Thyroid gland (tissue), 4 donors: ENCODE measurements around the gene HNF1B. TPM values are rescaled to one million over a fixed set of nuclear protein-coding genes. Genes with fewer than 3 reads are reported as not detected.

Experiments
- DNase-seq, 2 donors: peaks; one replicate each; pipeline ENCODE4 v3.0.0-alpha.2; 2019
- H3K27ac ChIP-seq, 3 donors: fragments of 200-600 bp; sonication (generic); 1 replicate in 2 of 3; 2 replicates in 1 of 3; pipeline ENCODE4 v1.5.1; 2016 to 2019; ENCODE audit warnings: mild to moderate bottlenecking in 1 of 3, moderate library complexity in 1 of 3
- H3K27me3 ChIP-seq: fragments of 200-600 bp; sonication (generic); one replicate; pipeline ENCODE4 v1.5.1; 2019
- H3K36me3 ChIP-seq, 2 donors: fragments of 200-600 bp; sonication (generic); one replicate each; pipeline ENCODE4 v1.5.1; 2016 to 2019
- H3K4me1 ChIP-seq, 2 donors: fragments of 200-600 bp; sonication (generic); one replicate each; pipeline ENCODE4 v1.5.1; 2017 to 2019
- H3K4me3 ChIP-seq, 3 donors: fragments of 200-600 bp; sonication (generic); replicated peaks in 1 of 3; 1 replicate in 2 of 3; 2 replicates in 1 of 3; pipeline ENCODE4 v1.5.1; 2016; ENCODE audit warnings: mild to moderate bottlenecking in 1 of 3
- H3K9me3 ChIP-seq: fragments of 200-600 bp; sonication (generic); one replicate; pipeline ENCODE4 v1.5.1; 2017
- POLR2A ChIP-seq, 2 donors: fragments of 450-650 bp; IDR thresholded peaks; one replicate each; pipeline ENCODE4 v1.6.1; 2017; ENCODE audit warnings: antibody characterized with exemption in 2 of 2, mild to moderate bottlenecking in 2 of 2, moderate library complexity in 1 of 2
- WGBS, 2 donors: methylation state at CpG; one replicate each; pipeline ENCODE4 v1.1.5; 2017; 5-methylcytosine and 5-hydroxymethylcytosine counted together
- intact Hi-C: fragments of 100-400 bp; cut with DNase I; formaldehyde crosslinking; loops from one replicate; pipeline ENCODE4 v1.15.1; 2023
- total RNA-seq, 4 donors: library from RNA; depleted of rRNA; stranded (reverse); fragments of >200 nt; gene quantifications; one replicate each; pipeline ENCODE4 v1.2.3, GENCODE V29; 2016
- TF ChIP-seq, protein P1 (sequence below), 6 experiments: fragments of 200-600 bp in 3 of 6; fragments of 450-650 bp in 3 of 6; sonication (generic) in 3 of 6; IDR thresholded peaks; one replicate each; pipeline ENCODE4 v1.5.1; 2016 to 2019; ENCODE audit warnings: antibody characterized with exemption in 6 of 6, mild to moderate bottlenecking in 2 of 6, inconsistent platforms in 1 of 6, moderate library complexity in 1 of 6

The HNF1B gene
- total RNA-seq, 4 donors from 2014 or later = not detected

DNA sequence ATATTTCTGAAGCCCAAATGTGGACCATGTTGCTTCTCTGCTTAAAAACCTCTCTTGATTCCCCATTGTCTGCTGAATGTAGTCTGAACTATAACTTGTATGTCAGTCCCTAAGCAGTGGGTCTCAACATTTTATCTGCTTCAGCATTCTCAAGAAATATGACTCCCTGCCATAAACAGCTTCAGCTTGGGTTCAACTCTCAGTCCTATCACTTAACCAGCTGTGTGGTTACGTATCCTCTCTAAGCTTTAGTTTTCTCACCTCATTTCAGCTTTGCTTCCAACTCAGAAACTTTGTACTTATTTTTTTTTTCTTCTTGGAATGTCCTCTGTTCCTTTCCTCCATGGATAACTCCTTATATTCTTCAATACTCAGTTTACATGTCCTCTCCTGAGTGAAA is 97.0 kb downstream of the HNF1B start:
- Histone ChIP-seq H3K36me3 (no peaks in the 10 kb centered on the region), H3K4me3 (no peak overlapping the region), H3K9me3 (no peaks in the 10 kb centered on the region), H3K27me3 (no peaks in the 10 kb centered on the region), H3K27ac (no peak overlapping the region), H3K4me1 (peaks cover 18 to 28% of the 10 kb centered on the region in 2 donors)
- intact Hi-C loops = no loop called here
- WGBS, 2 donors = 80 to 86% methylated on average over 1 of the region's 1 CpG
- TF ChIP-seq POLR2A (IDR thresholded peaks at IDR 0.05) = no peak
- TF ChIP-seq, protein P1, sequence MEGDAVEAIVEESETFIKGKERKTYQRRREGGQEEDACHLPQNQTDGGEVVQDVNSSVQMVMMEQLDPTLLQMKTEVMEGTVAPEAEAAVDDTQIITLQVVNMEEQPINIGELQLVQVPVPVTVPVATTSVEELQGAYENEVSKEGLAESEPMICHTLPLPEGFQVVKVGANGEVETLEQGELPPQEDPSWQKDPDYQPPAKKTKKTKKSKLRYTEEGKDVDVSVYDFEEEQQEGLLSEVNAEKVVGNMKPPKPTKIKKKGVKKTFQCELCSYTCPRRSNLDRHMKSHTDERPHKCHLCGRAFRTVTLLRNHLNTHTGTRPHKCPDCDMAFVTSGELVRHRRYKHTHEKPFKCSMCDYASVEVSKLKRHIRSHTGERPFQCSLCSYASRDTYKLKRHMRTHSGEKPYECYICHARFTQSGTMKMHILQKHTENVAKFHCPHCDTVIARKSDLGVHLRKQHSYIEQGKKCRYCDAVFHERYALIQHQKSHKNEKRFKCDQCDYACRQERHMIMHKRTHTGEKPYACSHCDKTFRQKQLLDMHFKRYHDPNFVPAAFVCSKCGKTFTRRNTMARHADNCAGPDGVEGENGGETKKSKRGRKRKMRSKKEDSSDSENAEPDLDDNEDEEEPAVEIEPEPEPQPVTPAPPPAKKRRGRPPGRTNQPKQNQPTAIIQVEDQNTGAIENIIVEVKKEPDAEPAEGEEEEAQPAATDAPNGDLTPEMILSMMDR (IDR thresholded peaks at IDR 0.05) = no peak
- DNase-seq = no peak

DNA sequence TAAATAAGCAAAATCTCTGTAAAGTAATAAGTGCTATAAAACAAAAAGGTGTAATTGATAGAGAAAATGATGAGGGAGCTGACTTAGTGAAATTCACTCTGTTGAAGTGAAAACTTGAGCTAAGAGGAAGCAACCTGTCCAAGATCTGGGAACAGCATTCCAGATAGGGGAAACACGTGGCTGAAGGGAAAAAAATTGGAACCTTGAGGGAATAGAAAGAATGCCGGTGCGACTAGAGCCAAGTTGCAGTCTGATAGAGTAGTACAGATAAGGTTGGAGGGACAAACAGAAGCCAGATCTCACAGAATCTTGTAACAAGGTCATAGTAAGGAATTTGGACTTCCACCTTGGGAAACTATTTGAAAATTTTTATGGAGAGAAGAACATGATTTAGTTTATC is 101.0 kb downstream of the HNF1B start:
- WGBS, 2 donors = 10 to 14% methylated on average over 3 of the region's 3 CpGs
- peak overlapping the region in 1 of 3 donors; percentile 93 for H3K4me3 ChIP-seq
- TF ChIP-seq, protein P1 (IDR thresholded peaks at IDR 0.05) = no peak
- TF ChIP-seq POLR2A (IDR thresholded peaks at IDR 0.05) = no peak
- H3K27ac ChIP-seq = no peak overlapping the region
- peaks cover 19 to 25% of the 10 kb centered on the region in 2 donors for H3K4me1 ChIP-seq
- H3K27me3 ChIP-seq = no peaks in the 10 kb centered on the region
- H3K9me3 ChIP-seq = no peaks in the 10 kb centered on the region
- no peak for DNase-seq
- intact Hi-C loops = no loop called here
- H3K36me3 ChIP-seq = peaks cover 0 to 6% of the 10 kb centered on the region in 2 donors

DNA sequence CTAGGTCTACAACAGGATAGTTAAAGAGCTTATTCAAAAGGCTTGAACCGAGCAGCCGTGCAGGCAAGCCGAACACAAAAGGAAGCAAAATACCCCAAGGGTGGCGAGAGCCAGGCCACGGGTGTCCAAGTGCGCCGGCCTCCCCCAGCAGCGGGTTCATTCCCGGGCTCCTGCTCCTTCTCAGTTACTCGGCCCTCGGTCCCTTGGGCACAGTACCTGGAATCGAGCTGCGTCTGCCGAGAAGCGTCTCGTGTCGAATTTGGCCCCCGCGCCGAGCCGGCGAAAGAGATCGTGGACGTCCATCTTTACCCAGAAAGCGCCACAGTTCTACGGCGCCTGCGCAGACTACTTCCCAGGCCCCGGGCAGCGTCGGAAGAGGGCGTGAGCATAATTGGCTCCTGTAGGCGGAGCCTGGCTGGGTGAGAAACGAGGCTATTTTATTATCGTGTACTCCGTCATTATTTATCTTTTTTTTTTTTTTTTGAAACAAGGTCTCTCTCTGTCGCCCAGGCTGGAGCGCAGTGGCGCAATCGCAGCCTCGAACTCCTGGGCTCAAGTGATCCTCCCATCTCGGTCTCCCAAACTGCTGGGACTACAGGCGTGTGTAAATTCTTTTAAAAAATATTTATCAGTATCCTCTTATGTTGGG is 101.6 kb downstream of the HNF1B start, which contains the start of gene DDX52:
Gene DDX52 (minus strand): TSS at position 329 of the 649 bp plus-strand sequence. CDS start 26 bp downstream, at position 303.
- DNase-seq = peak; percentile 90 to 92
- H3K9me3 ChIP-seq = no peaks in the 10 kb centered on the region
- H3K36me3 ChIP-seq = peaks cover 0 to 6% of the 10 kb centered on the region in 2 donors
- H3K4me3 ChIP-seq = peak within 1 kb of the TSS; percentile 13 to 93 (median 71)
- H3K27me3 ChIP-seq = no peaks in the 10 kb centered on the region
- peak within 1 kb of the TSS; percentile 63 to 90 (median 78) for H3K27ac ChIP-seq
- intact Hi-C loops = no loop called here
- 1% methylated on average over 43 of the region's 43 CpGs for WGBS, 2 donors
- peaks cover 17 to 20% of the 10 kb centered on the region in 2 donors for H3K4me1 ChIP-seq
- peak in 1 of 2 donors; percentile 79 for TF ChIP-seq POLR2A (IDR thresholded peaks at IDR 0.05)
- TF ChIP-seq, protein P1 (IDR thresholded peaks at IDR 0.05) = no peak

DNA sequence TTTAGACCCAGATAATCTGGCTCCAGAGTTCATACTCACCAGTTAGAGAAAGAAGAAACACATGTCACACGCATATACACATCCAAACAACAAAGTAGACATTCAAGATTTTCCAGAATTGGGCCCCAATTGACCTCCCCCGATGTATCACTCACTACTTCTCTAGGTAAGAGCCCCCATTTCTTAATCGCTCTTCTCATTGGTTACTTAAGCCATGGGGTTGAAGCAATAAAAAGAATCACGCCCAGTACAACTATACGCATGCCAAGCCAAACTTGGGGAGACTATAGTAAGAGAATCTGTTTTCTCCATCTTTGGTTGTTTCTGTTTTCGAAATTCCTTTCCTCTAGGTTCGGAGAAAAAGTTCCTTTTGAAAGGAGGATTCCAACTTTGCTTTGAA is 102.2 kb downstream of the HNF1B start:
- no peak for DNase-seq
- 1 to 3% methylated on average over 7 of the region's 7 CpGs for WGBS, 2 donors
- intact Hi-C loops = no loop called here
- peaks cover 11 to 14% of the 10 kb centered on the region in 2 donors for H3K4me1 ChIP-seq
- no peaks in the 10 kb centered on the region for H3K27me3 ChIP-seq
- peak overlapping the region; percentile 63 to 90 (median 78) for H3K27ac ChIP-seq
- no peaks in the 10 kb centered on the region for H3K9me3 ChIP-seq
- H3K36me3 ChIP-seq = peaks cover 0 to 6% of the 10 kb centered on the region in 2 donors
- TF ChIP-seq POLR2A (IDR thresholded peaks at IDR 0.05) = no peak
- TF ChIP-seq, protein P1 (IDR thresholded peaks at IDR 0.05) = no peak
- H3K4me3 ChIP-seq = peak overlapping the region; percentile 13 to 93 (median 71)

DNA sequence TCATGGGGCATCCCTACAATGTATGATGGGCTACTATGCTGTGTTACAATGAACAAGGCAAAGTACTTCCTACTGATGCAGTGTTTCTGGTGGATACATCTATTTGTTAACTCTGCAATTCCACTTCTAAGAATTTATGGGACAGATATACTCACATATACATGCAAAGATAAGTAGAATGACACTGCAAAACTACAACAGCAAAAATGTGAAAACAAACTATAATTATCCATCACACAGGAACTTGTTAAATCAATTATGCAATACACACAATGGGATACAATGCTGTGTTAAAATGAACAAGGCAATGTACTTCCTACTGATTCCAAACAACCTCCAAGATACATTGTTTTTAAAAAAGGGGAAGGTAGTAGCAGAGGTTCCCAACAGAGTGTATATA is 104.8 kb downstream of the HNF1B start:
- Histone ChIP-seq H3K4me3 (no peak overlapping the region), H3K27me3 (no peaks in the 10 kb centered on the region), H3K9me3 (no peaks in the 10 kb centered on the region), H3K36me3 (peaks cover 0 to 8% of the 10 kb centered on the region in 2 donors), H3K27ac (no peak overlapping the region), H3K4me1 (peaks cover 11 to 14% of the 10 kb centered on the region in 2 donors)
- DNase-seq = no peak
- intact Hi-C loops = no loop called here
- no peak for TF ChIP-seq POLR2A (IDR thresholded peaks at IDR 0.05)
- TF ChIP-seq, protein P1 (IDR thresholded peaks at IDR 0.05) = no peak
